Nephron (organoid): ENCODE measurements around the gene PPIF.

ENCODE experiments used
- H3K27ac Mint-ChIP-seq, 3 experiments: 2 replicates each; pipeline ENCODE4 v1.8.0; 2020; ENCODE audit warnings: mixed read lengths in 3 of 3, mild to moderate bottlenecking in 2 of 3, moderate library complexity in 1 of 3
- H3K27me3 Mint-ChIP-seq: 2 replicates; pipeline ENCODE4 v1.8.0; 2021; ENCODE audit warnings: low read depth, mild to moderate bottlenecking, moderate library complexity, mixed read lengths
- H3K36me3 Mint-ChIP-seq: 2 replicates; pipeline ENCODE4 v1.8.0; 2020; ENCODE audit warnings: low read depth, mixed read lengths
- H3K4me1 Mint-ChIP-seq: 2 replicates; pipeline ENCODE4 v1.8.0; 2020; ENCODE audit warnings: mixed read lengths
- H3K4me3 Mint-ChIP-seq, 3 experiments: 2 replicates each; pipeline ENCODE4 v1.8.0; 2020; ENCODE audit warnings: mild to moderate bottlenecking in 3 of 3, mixed read lengths in 3 of 3, moderate library complexity in 2 of 3
- H3K9me3 Mint-ChIP-seq: 2 replicates; pipeline ENCODE4 v1.8.0; 2020; ENCODE audit warnings: mixed read lengths
- CTCF ChIP-seq, 3 experiments: fragments of 200-600 bp; sonication (generic); IDR thresholded peaks; one replicate each; pipeline ENCODE4 v1.5.0; 2021; ENCODE audit warnings: antibody characterized with exemption in 3 of 3; ENCODE audit not compliant: unreplicated experiment in 3 of 3

Gene PPIF

GRCh38 chr10:79354141-79354540, 6.9 kb downstream of the PPIF start:
- no peak for TF ChIP-seq CTCF (IDR thresholded peaks at IDR 0.05; ENCODE audit: unreplicated experiment in 3 of 3)
- Mint-ChIP-seq H3K4me3 (no peak overlapping the region), H3K27me3 (no peaks in the 10 kb centered on the region), H3K4me1 (peaks cover 8% of the 10 kb centered on the region), H3K27ac (no peak overlapping the region), H3K9me3 (peaks cover 4% of the 10 kb centered on the region), H3K36me3 (peaks cover 62% of the 10 kb centered on the region)

- H3K4me1 Mint-ChIP-seq, result peaks cover 3% of the 10 kb centered on the region
- TF ChIP-seq CTCF (IDR thresholded peaks at IDR 0.05; ENCODE audit: unreplicated experiment in 3 of 3), result no peak
- H3K36me3 Mint-ChIP-seq, result peaks cover 61% of the 10 kb centered on the region
- H3K4me3 Mint-ChIP-seq, result no peak overlapping the region
- H3K27me3 Mint-ChIP-seq, result no peaks in the 10 kb centered on the region
- no peak overlapping the region for H3K27ac Mint-ChIP-seq
- H3K9me3 Mint-ChIP-seq, result peaks cover 4% of the 10 kb centered on the region
Observed at GRCh38 chr10:79354615-79355014, 7.3 kb downstream of the PPIF start.

GRCh38 chr10:79355420-79356017, 8.2 kb downstream of the PPIF start:
- no peak overlapping the region for H3K27ac Mint-ChIP-seq
- peaks cover 4% of the 10 kb centered on the region for H3K9me3 Mint-ChIP-seq
- H3K27me3 Mint-ChIP-seq, result no peaks in the 10 kb centered on the region
- no peaks in the 10 kb centered on the region for H3K4me1 Mint-ChIP-seq
- H3K36me3 Mint-ChIP-seq, result peaks cover 54% of the 10 kb centered on the region
- no peak for TF ChIP-seq CTCF (IDR thresholded peaks at IDR 0.05; ENCODE audit: unreplicated experiment in 3 of 3)
- H3K4me3 Mint-ChIP-seq, result no peak overlapping the region

GRCh38 chr10:79356104-79356503, 8.8 kb downstream of the PPIF start:
- Mint-ChIP-seq H3K9me3 (peaks cover 4% of the 10 kb centered on the region), H3K27me3 (no peaks in the 10 kb centered on the region), H3K4me3 (no peak overlapping the region), H3K4me1 (no peaks in the 10 kb centered on the region), H3K36me3 (peaks cover 54% of the 10 kb centered on the region), H3K27ac (no peak overlapping the region)
- no peak for TF ChIP-seq CTCF (IDR thresholded peaks at IDR 0.05; ENCODE audit: unreplicated experiment in 3 of 3)

- Mint-ChIP-seq H3K27ac (no peak overlapping the region), H3K4me1 (no peaks in the 10 kb centered on the region), H3K27me3 (peaks cover 4% of the 10 kb centered on the region), H3K36me3 (peaks cover 47% of the 10 kb centered on the region), H3K9me3 (peaks cover 4% of the 10 kb centered on the region), H3K4me3 (no peak overlapping the region)
- TF ChIP-seq CTCF (IDR thresholded peaks at IDR 0.05; ENCODE audit: unreplicated experiment in 3 of 3), result no peak
Observed at GRCh38 chr10:79357180-79357579, 9.9 kb downstream of the PPIF start.

- no peak for TF ChIP-seq CTCF (IDR thresholded peaks at IDR 0.05; ENCODE audit: unreplicated experiment in 3 of 3)
- no peaks in the 10 kb centered on the region for H3K4me1 Mint-ChIP-seq
- H3K27me3 Mint-ChIP-seq, result peaks cover 4% of the 10 kb centered on the region
- H3K36me3 Mint-ChIP-seq, result peaks cover 35% of the 10 kb centered on the region
- peaks cover 4% of the 10 kb centered on the region for H3K9me3 Mint-ChIP-seq
- H3K4me3 Mint-ChIP-seq, result no peak overlapping the region
- no peak overlapping the region for H3K27ac Mint-ChIP-seq
Observed at GRCh38 chr10:79358811-79359210, 11.5 kb downstream of the PPIF start.
